Astrocyte (in vitro differentiated cells and primary cell): ENCODE results near the gene NCKAP1. TPM values are rescaled to one million over a fixed set of nuclear protein-coding genes. Genes with fewer than 3 reads are reported as not detected.

ENCODE experiments used
- DNase-seq: peaks from one replicate; pipeline ENCODE4 v3.0.0-alpha.2; 2010; ENCODE audit warnings: low read depth
- FAIRE-seq: peaks from 2 replicates; lab custom pipeline; 2011; peaks lifted over from hg19 to GRCh38; lab: Jason Lieb, UNC
- H2AFZ ChIP-seq: 2 replicates; pipeline ENCODE4 v1.6.0; 2012; ENCODE audit warnings: low read depth, low read length, inconsistent platforms
- H3K27ac ChIP-seq: 2 replicates; pipeline ENCODE4 v1.5.1; 2011; ENCODE audit warnings: low read depth, low read length, inconsistent platforms
- H3K27me3 ChIP-seq: 2 replicates; pipeline ENCODE4 v1.6.0; 2011; ENCODE audit warnings: low read length, inconsistent platforms; ENCODE audit not compliant: insufficient read depth
- H3K36me3 ChIP-seq: 2 replicates; pipeline ENCODE4 v1.5.1; 2011; ENCODE audit warnings: low read length, inconsistent platforms; ENCODE audit not compliant: insufficient read depth
- H3K4me1 ChIP-seq: 2 replicates; pipeline ENCODE4 v1.5.1; 2011; ENCODE audit warnings: low read length, inconsistent platforms; ENCODE audit not compliant: insufficient read depth
- H3K4me2 ChIP-seq: 2 replicates; pipeline ENCODE4 v1.6.0; 2012; ENCODE audit warnings: low read length, inconsistent platforms
- H3K4me3 ChIP-seq: 2 replicates; pipeline ENCODE4 v1.5.1; 2011; ENCODE audit warnings: low read depth, mild to moderate bottlenecking, low read length, inconsistent platforms; ENCODE audit not compliant: insufficient read depth
- H3K79me2 ChIP-seq: 2 replicates; pipeline ENCODE4 v1.6.0; 2012; ENCODE audit warnings: mild to moderate bottlenecking, low read length, inconsistent platforms; ENCODE audit not compliant: insufficient read depth
- H3K9ac ChIP-seq: 2 replicates; pipeline ENCODE4 v1.6.0; 2012; ENCODE audit warnings: mild to moderate bottlenecking, low read length, inconsistent platforms
- H3K9me3 ChIP-seq: 2 replicates; pipeline ENCODE4 v1.5.1; 2012; ENCODE audit warnings: low read depth, mild to moderate bottlenecking, low read length, inconsistent platforms; ENCODE audit not compliant: insufficient read depth
- H4K20me1 ChIP-seq: 2 replicates; pipeline ENCODE4 v1.6.0; 2012; ENCODE audit warnings: low read length, inconsistent platforms; ENCODE audit not compliant: insufficient read depth
- H3K27ac Mint-ChIP-seq: one replicate; pipeline ENCODE4 v1.8.0; 2021; ENCODE audit warnings: mild to moderate bottlenecking, mixed read lengths; ENCODE audit not compliant: unreplicated experiment
- H3K27me3 Mint-ChIP-seq: one replicate; pipeline ENCODE4 v1.8.0; 2021; ENCODE audit warnings: low read depth, mixed read lengths; ENCODE audit not compliant: unreplicated experiment
- H3K36me3 Mint-ChIP-seq: one replicate; pipeline ENCODE4 v1.8.0; 2021; ENCODE audit warnings: low read depth, mixed read lengths; ENCODE audit not compliant: unreplicated experiment
- H3K4me1 Mint-ChIP-seq: one replicate; pipeline ENCODE4 v1.8.0; 2021; ENCODE audit warnings: low read depth, mixed read lengths; ENCODE audit not compliant: unreplicated experiment
- H3K4me3 Mint-ChIP-seq: one replicate; pipeline ENCODE4 v1.8.0; 2021; ENCODE audit warnings: mild to moderate bottlenecking, moderate library complexity, mixed read lengths; ENCODE audit not compliant: unreplicated experiment
- H3K9me3 Mint-ChIP-seq: one replicate; pipeline ENCODE4 v1.8.0; 2021; ENCODE audit warnings: mild to moderate bottlenecking, mixed read lengths; ENCODE audit not compliant: unreplicated experiment
- CTCF ChIP-seq: IDR thresholded peaks from 2 replicates; pipeline ENCODE4 v1.5.1; 2011; ENCODE audit warnings: low read depth, mild to moderate bottlenecking, inconsistent platforms, low read length, moderate library complexity; ENCODE audit not compliant: insufficient read depth
- EZH2 ChIP-seq: IDR thresholded peaks from 2 replicates; pipeline ENCODE4 v1.6.1; 2012; ENCODE audit warnings: mild to moderate bottlenecking, low read length, inconsistent platforms; ENCODE audit not compliant: insufficient read depth
- total RNA-seq: library from RNA; stranded (reverse); gene quantifications from 2 replicates; pipeline ENCODE4 v1.2.1, GENCODE V29; 2021

NCKAP1 gene
- total RNA-seq, 1 donor from 2014 or later = 164 TPM

- H3K9ac ChIP-seq = no peak overlapping the region
- H3K27ac Mint-ChIP-seq = peak overlapping the region; percentile 49
These were observed 87.7 kb downstream of the NCKAP1 start for GRCh38 chr2:182950546-182950945.

GRCh38 chr2:182949572-182950189 is 88.6 kb downstream of the NCKAP1 start:
- H4K20me1 ChIP-seq = peaks cover 15% of the 10 kb centered on the region
- no peak overlapping the region for H3K4me3 ChIP-seq
- no peaks in the 10 kb centered on the region for H3K9me3 Mint-ChIP-seq
- H3K27ac Mint-ChIP-seq = peak overlapping the region; percentile 49
- H2AFZ ChIP-seq = no peak overlapping the region
- H3K27me3 ChIP-seq = no peaks in the 10 kb centered on the region
- no peaks in the 10 kb centered on the region for H3K27me3 Mint-ChIP-seq
- TF ChIP-seq CTCF = no peak
- TF ChIP-seq EZH2 = no peak
- peaks cover 9% of the 10 kb centered on the region for H3K36me3 ChIP-seq
- peaks cover 15% of the 10 kb centered on the region for H3K4me1 ChIP-seq
- DNase-seq (peak; percentile 10), FAIRE-seq (no peak)
- H3K9me3 ChIP-seq = no peaks in the 10 kb centered on the region
- H3K79me2 ChIP-seq = peaks cover 7% of the 10 kb centered on the region
- peaks cover 32% of the 10 kb centered on the region for H3K4me1 Mint-ChIP-seq
- peaks cover 18% of the 10 kb centered on the region for H3K36me3 Mint-ChIP-seq
- no peak overlapping the region for H3K9ac ChIP-seq
- no peak overlapping the region for H3K4me3 Mint-ChIP-seq
- no peak overlapping the region for H3K4me2 ChIP-seq
- H3K27ac ChIP-seq = peak overlapping the region; percentile 28

More at GRCh38 chr2:182950546-182950945, 87.7 kb downstream of the NCKAP1 start:
- DNase-seq (no peak), FAIRE-seq (no peak)
- H3K27ac ChIP-seq = no peak overlapping the region
- H3K4me2 ChIP-seq = no peak overlapping the region
- H3K27me3 Mint-ChIP-seq = no peaks in the 10 kb centered on the region
- H3K9me3 ChIP-seq = no peaks in the 10 kb centered on the region
- H2AFZ ChIP-seq = no peak overlapping the region
- H3K4me1 Mint-ChIP-seq = peaks cover 32% of the 10 kb centered on the region
- H3K4me3 ChIP-seq = no peak overlapping the region
- peaks cover 15% of the 10 kb centered on the region for H3K36me3 Mint-ChIP-seq
- peaks cover 16% of the 10 kb centered on the region for H4K20me1 ChIP-seq
- H3K79me2 ChIP-seq = peaks cover 7% of the 10 kb centered on the region
- no peak overlapping the region for H3K4me3 Mint-ChIP-seq
- no peaks in the 10 kb centered on the region for H3K27me3 ChIP-seq
- TF ChIP-seq CTCF = no peak
- no peak for TF ChIP-seq EZH2
- no peaks in the 10 kb centered on the region for H3K9me3 Mint-ChIP-seq
- peaks cover 15% of the 10 kb centered on the region for H3K4me1 ChIP-seq
- H3K36me3 ChIP-seq = peaks cover 9% of the 10 kb centered on the region

GRCh38 chr2:182949052-182949451 is 89.2 kb downstream of the NCKAP1 start:
- Histone ChIP-seq H4K20me1 (peaks cover 15% of the 10 kb centered on the region), H3K27me3 (no peaks in the 10 kb centered on the region), H2AFZ (no peak overlapping the region), H3K9ac (no peak overlapping the region), H3K4me2 (no peak overlapping the region), H3K79me2 (peaks cover 7% of the 10 kb centered on the region), H3K36me3 (peaks cover 9% of the 10 kb centered on the region), H3K4me3 (no peak overlapping the region), H3K4me1 (peaks cover 15% of the 10 kb centered on the region), H3K9me3 (no peaks in the 10 kb centered on the region), H3K27ac (peak overlapping the region; percentile 28)
- no peaks in the 10 kb centered on the region for H3K27me3 Mint-ChIP-seq
- no peaks in the 10 kb centered on the region for H3K9me3 Mint-ChIP-seq
- H3K27ac Mint-ChIP-seq = peak overlapping the region; percentile 49
- TF ChIP-seq CTCF = no peak
- TF ChIP-seq EZH2 = no peak
- no peak for DNase-seq
- peaks cover 16% of the 10 kb centered on the region for H3K36me3 Mint-ChIP-seq
- FAIRE-seq = no peak
- no peak overlapping the region for H3K4me3 Mint-ChIP-seq
- peaks cover 32% of the 10 kb centered on the region for H3K4me1 Mint-ChIP-seq
